Mesenchymal stem cell (in vitro differentiated cells and primary cell): ENCODE results near the gene DCX.
A peak's percentile ranks its signal among the peaks of the same experiment; 100 is the strongest.

Experiments
- DNase-seq: peaks from one replicate; pipeline ENCODE4 v3.0.0-alpha.2; 2013
- H2AFZ ChIP-seq: one replicate; pipeline ENCODE4 v1.6.1; 2013; ENCODE audit warnings: low read depth, mild to moderate bottlenecking, control low read depth, inconsistent platforms, low read length, moderate library complexity
- H2AK5ac ChIP-seq: 2 replicates; pipeline ENCODE4 v1.6.1; 2013; ENCODE audit warnings: low read length, moderate library complexity, mild to moderate bottlenecking, inconsistent platforms; ENCODE audit not compliant: severe bottlenecking
- H2BK120ac ChIP-seq: one replicate; pipeline ENCODE4 v1.6.1; 2013; ENCODE audit warnings: low read depth, mild to moderate bottlenecking, inconsistent platforms, low read length, moderate library complexity
- H2BK12ac ChIP-seq, 2 experiments: one replicate each; pipeline ENCODE4 v1.6.1; 2013; ENCODE audit warnings: inconsistent platforms in 2 of 2, low read length in 2 of 2, mild to moderate bottlenecking in 2 of 2, moderate library complexity in 2 of 2, control low read depth in 1 of 2
- H2BK15ac ChIP-seq: one replicate; pipeline ENCODE4 v1.6.1; 2013; ENCODE audit warnings: mild to moderate bottlenecking, low read depth, inconsistent platforms; ENCODE audit not compliant: poor library complexity, severe bottlenecking
- H2BK5ac ChIP-seq: 2 replicates; pipeline ENCODE4 v1.6.1; 2013; ENCODE audit warnings: low read depth, mild to moderate bottlenecking, low read length, control low read depth, inconsistent platforms; ENCODE audit not compliant: poor library complexity, severe bottlenecking
- H3K14ac ChIP-seq, 2 experiments: one replicate each; pipeline ENCODE4 v1.6.1; 2013; ENCODE audit warnings: inconsistent platforms in 2 of 2, low read length in 2 of 2, control low read depth in 1 of 2, mild to moderate bottlenecking in 1 of 2, moderate library complexity in 1 of 2
- H3K18ac ChIP-seq, 2 experiments: one replicate each; pipeline ENCODE4 v1.6.1; 2013; ENCODE audit warnings: inconsistent platforms in 2 of 2, low read length in 2 of 2, control low read depth in 1 of 2, low read depth in 1 of 2, mild to moderate bottlenecking in 1 of 2
- H3K23ac ChIP-seq, 2 experiments: one replicate each; pipeline ENCODE4 v1.6.1; 2013; ENCODE audit warnings: inconsistent platforms in 2 of 2, low read length in 2 of 2, mild to moderate bottlenecking in 2 of 2, moderate library complexity in 2 of 2, control low read depth in 1 of 2
- H3K27ac ChIP-seq: 2 replicates; pipeline ENCODE4 v1.5.1; 2013; ENCODE audit warnings: mild to moderate bottlenecking, moderate library complexity, low read length, control low read depth, inconsistent platforms; ENCODE audit not compliant: poor library complexity, severe bottlenecking
- H3K27me3 ChIP-seq, 2 experiments: 2 replicates each; pipeline versions ENCODE4 v1.6.1 to v1.7.0; 2013; ENCODE audit warnings: low read length in 2 of 2, mild to moderate bottlenecking in 2 of 2, moderate library complexity in 2 of 2, control low read depth in 1 of 2, inconsistent platforms in 1 of 2; ENCODE audit not compliant: control insufficient read depth in 1 of 2, insufficient read depth in 1 of 2
- H3K36me3 ChIP-seq, 2 experiments: 2 replicates each; pipeline versions ENCODE4 v1.6.1 to v1.7.0; 2013; ENCODE audit warnings: low read length in 2 of 2, control low read depth in 1 of 2, inconsistent platforms in 1 of 2, low read depth in 1 of 2, mild to moderate bottlenecking in 1 of 2; ENCODE audit not compliant: insufficient read depth in 2 of 2, control insufficient read depth in 1 of 2
- H3K4ac ChIP-seq, 2 experiments: one replicate each; pipeline ENCODE4 v1.6.1; 2013; ENCODE audit warnings: inconsistent platforms in 2 of 2, low read length in 2 of 2, mild to moderate bottlenecking in 2 of 2, moderate library complexity in 2 of 2, control low read depth in 1 of 2, low read depth in 1 of 2
- H3K4me1 ChIP-seq: 2 replicates; pipeline ENCODE4 v1.6.1; 2013; ENCODE audit warnings: low read depth, low read length, control low read depth; ENCODE audit not compliant: control insufficient read depth, insufficient read depth
- H3K4me2 ChIP-seq: 2 replicates; pipeline ENCODE4 v1.6.1; 2013; ENCODE audit warnings: low read length, mild to moderate bottlenecking, inconsistent platforms; ENCODE audit not compliant: poor library complexity, severe bottlenecking
- H3K4me3 ChIP-seq, 2 experiments: 2 replicates each; pipeline versions ENCODE4 v1.5.1 to v1.7.0; 2013; ENCODE audit warnings: low read length in 2 of 2, mild to moderate bottlenecking in 2 of 2, control low read depth in 1 of 2, low read depth in 1 of 2; ENCODE audit not compliant: insufficient read depth in 1 of 2
- H3K79me1 ChIP-seq: replicated peaks from 2 replicates; pipeline ENCODE4 v1.6.1; 2013; ENCODE audit warnings: mild to moderate bottlenecking, control low read depth, low read length, inconsistent platforms; ENCODE audit not compliant: poor library complexity, severe bottlenecking
- H3K9ac ChIP-seq: 2 replicates; pipeline ENCODE4 v1.7.0; 2013; ENCODE audit warnings: mild to moderate bottlenecking, low read length, moderate library complexity
- H3K9me3 ChIP-seq: 2 replicates; pipeline ENCODE4 v1.7.0; 2013; ENCODE audit warnings: mild to moderate bottlenecking, low read length; ENCODE audit not compliant: control insufficient read depth
- H4K8ac ChIP-seq: one replicate; pipeline ENCODE4 v1.6.1; 2013; ENCODE audit warnings: inconsistent platforms, mild to moderate bottlenecking, low read length, moderate library complexity
- H4K91ac ChIP-seq: one replicate; pipeline ENCODE4 v1.6.1; 2013; ENCODE audit warnings: mild to moderate bottlenecking, low read length, inconsistent platforms
- WGBS: methylation state at CpG from one replicate; pipeline ENCODE4 v1.1.7; 2013; ENCODE audit warnings: mixed read lengths; 5-methylcytosine and 5-hydroxymethylcytosine counted together

DCX gene

DNA sequence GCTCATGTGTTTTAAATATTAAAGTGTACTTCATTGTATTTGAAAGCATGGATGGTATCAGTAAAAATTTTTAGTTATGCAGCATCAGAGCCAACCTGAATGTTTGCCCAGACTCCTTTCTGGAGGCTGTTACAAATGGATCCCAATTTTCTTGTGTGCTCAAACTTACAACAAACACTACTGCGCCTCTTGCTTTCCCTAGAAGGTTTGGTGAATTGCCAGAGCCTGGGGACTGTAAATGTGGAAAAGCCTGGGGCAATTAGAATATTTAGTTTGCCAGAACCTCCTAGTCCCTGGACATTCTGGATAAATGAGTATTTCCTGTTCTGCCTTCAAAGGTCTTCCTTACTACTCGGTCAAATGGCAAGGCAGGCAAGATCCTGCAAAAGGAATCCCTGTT lies 146.5 kb downstream of the DCX start:
- no peaks in the 10 kb centered on the region for H3K79me1 ChIP-seq
- H3K4ac ChIP-seq, result no peak overlapping the region
- H3K4me1 ChIP-seq, result peaks cover 2% of the 10 kb centered on the region
- H3K27ac ChIP-seq, result no peak overlapping the region
- H2BK15ac ChIP-seq, result no peak overlapping the region
- no peak overlapping the region for H3K18ac ChIP-seq
- no peak for DNase-seq
- H3K14ac ChIP-seq, result no peak overlapping the region
- H4K91ac ChIP-seq, result no peak overlapping the region
- no peak overlapping the region for H2BK12ac ChIP-seq
- no peak overlapping the region for H3K23ac ChIP-seq
- H2AFZ ChIP-seq, result no peak overlapping the region
- no peak overlapping the region for H3K4me2 ChIP-seq
- peaks cover 0 to 77% of the 10 kb centered on the region in 2 experiments for H3K27me3 ChIP-seq
- H2BK120ac ChIP-seq, result no peak overlapping the region
- 67% methylated on average over 1 of the region's 2 CpGs for WGBS
- H3K4me3 ChIP-seq, result no peak overlapping the region
- H3K36me3 ChIP-seq, result no peaks in the 10 kb centered on the region
- H3K9me3 ChIP-seq, result no peaks in the 10 kb centered on the region
- no peak overlapping the region for H2BK5ac ChIP-seq
- H3K9ac ChIP-seq, result no peak overlapping the region
- H2AK5ac ChIP-seq, result no peak overlapping the region
- H4K8ac ChIP-seq, result no peak overlapping the region

DNA sequence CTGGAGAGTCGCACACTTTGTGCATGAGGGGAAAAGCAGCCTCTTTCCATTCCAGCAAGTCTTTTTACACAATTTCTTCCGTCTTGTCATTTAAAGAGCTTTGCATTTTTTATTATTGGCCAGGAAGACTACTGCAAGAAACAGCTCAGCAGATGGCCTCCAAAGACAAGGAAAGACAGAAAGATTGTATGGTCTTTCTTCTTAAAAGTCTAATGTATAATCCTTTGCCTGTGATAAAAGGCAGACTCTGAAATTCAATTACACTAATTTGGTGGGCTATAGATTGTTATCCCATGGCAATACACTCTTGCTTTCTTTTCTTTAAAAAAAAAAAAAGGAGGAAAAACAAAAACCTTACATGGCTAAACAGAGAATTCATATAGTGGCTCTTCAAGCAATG lies 147.6 kb downstream of the DCX start:
- Histone ChIP-seq H3K79me1 (no peaks in the 10 kb centered on the region), H3K18ac (no peak overlapping the region), H4K8ac (no peak overlapping the region), H2BK15ac (no peak overlapping the region), H3K4me2 (no peak overlapping the region), H3K27ac (no peak overlapping the region), H2BK12ac (no peak overlapping the region), H3K14ac (no peak overlapping the region), H3K9me3 (no peaks in the 10 kb centered on the region), H3K4me3 (no peak overlapping the region), H3K27me3 (peaks cover 0 to 78% of the 10 kb centered on the region in 2 experiments), H3K23ac (no peak overlapping the region), H3K4ac (no peak overlapping the region), H2BK120ac (no peak overlapping the region), H4K91ac (no peak overlapping the region), H2BK5ac (no peak overlapping the region), H2AFZ (no peak overlapping the region), H3K9ac (no peak overlapping the region), H3K36me3 (no peaks in the 10 kb centered on the region), H2AK5ac (no peak overlapping the region), H3K4me1 (no peaks in the 10 kb centered on the region)
- 77% methylated on average over 2 of the region's 2 CpGs for WGBS
- no peak for DNase-seq

DNA sequence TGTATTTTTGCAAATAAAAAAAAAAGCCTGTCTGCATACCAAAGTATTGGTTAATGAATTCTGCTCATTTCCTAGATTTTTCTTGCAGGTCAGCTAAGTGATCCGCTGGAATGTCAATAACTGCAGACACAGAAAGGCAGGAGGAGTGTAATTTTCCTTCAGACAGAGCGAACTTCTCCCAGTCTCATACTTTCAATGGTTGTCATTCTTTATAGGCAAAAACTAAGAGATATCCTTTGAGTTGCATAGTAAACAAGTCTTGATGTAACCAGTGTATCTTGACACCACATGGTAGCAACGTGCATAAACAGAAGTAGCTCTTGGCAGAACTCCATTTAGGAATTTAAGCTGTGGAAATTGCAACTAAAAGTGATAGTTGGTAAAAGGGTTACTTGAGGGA lies 149.9 kb downstream of the DCX start:
- H2BK120ac ChIP-seq, result no peak overlapping the region
- H2BK12ac ChIP-seq, result no peak overlapping the region
- H2AFZ ChIP-seq, result no peak overlapping the region
- H3K4ac ChIP-seq, result no peak overlapping the region
- H4K8ac ChIP-seq, result no peak overlapping the region
- no peak overlapping the region for H3K14ac ChIP-seq
- no peak overlapping the region for H3K4me2 ChIP-seq
- H2AK5ac ChIP-seq, result no peak overlapping the region
- no peak overlapping the region for H3K9ac ChIP-seq
- peak; percentile 59 for DNase-seq
- H3K4me3 ChIP-seq, result no peak overlapping the region
- no peak overlapping the region for H4K91ac ChIP-seq
- no peaks in the 10 kb centered on the region for H3K36me3 ChIP-seq
- H3K23ac ChIP-seq, result no peak overlapping the region
- H3K27ac ChIP-seq, result no peak overlapping the region
- no peak overlapping the region for H2BK5ac ChIP-seq
- H3K4me1 ChIP-seq, result no peaks in the 10 kb centered on the region
- H2BK15ac ChIP-seq, result no peak overlapping the region
- WGBS, result 55% methylated on average over 1 of the region's 3 CpGs
- H3K79me1 ChIP-seq, result no peaks in the 10 kb centered on the region
- no peaks in the 10 kb centered on the region for H3K9me3 ChIP-seq
- H3K27me3 ChIP-seq, result peaks cover 0 to 69% of the 10 kb centered on the region in 2 experiments
- H3K18ac ChIP-seq, result no peak overlapping the region

DNA sequence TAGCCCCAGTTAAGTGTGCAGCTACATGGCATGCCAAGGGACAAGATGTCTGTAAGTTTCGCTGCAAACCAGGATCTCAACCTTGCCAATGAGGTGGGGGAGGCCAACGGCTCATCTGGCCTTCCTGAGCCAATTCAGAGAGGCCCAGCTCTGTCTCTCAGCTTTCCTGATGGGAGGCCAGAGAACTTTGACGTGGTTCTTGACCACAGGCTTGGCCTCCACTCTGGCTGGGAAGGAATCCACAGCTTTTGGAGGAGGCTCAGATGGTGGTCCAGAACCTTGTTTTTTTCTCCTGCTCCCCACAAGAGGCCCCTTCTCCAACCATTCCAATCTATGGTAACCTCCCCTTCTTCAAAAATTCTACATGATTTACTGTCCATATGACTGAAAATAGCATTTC lies 151.5 kb downstream of the DCX start:
- peaks cover 0 to 52% of the 10 kb centered on the region in 2 experiments for H3K27me3 ChIP-seq
- H2BK120ac ChIP-seq, result no peak overlapping the region
- H3K18ac ChIP-seq, result no peak overlapping the region
- no peak for DNase-seq
- no peak overlapping the region for H2BK12ac ChIP-seq
- no peak overlapping the region for H2AFZ ChIP-seq
- H3K27ac ChIP-seq, result no peak overlapping the region
- H2BK15ac ChIP-seq, result no peak overlapping the region
- H2AK5ac ChIP-seq, result no peak overlapping the region
- H3K36me3 ChIP-seq, result no peaks in the 10 kb centered on the region
- H4K91ac ChIP-seq, result no peak overlapping the region
- H3K9me3 ChIP-seq, result no peaks in the 10 kb centered on the region
- H3K9ac ChIP-seq, result no peak overlapping the region
- H2BK5ac ChIP-seq, result no peak overlapping the region
- H3K4ac ChIP-seq, result no peak overlapping the region
- no peaks in the 10 kb centered on the region for H3K4me1 ChIP-seq
- no peak overlapping the region for H3K23ac ChIP-seq
- H3K79me1 ChIP-seq, result no peaks in the 10 kb centered on the region
- H4K8ac ChIP-seq, result no peak overlapping the region
- no peak overlapping the region for H3K14ac ChIP-seq
- 80% methylated on average over 3 of the region's 3 CpGs for WGBS
- H3K4me3 ChIP-seq, result no peak overlapping the region
- no peak overlapping the region for H3K4me2 ChIP-seq
